SK-N-MC (cell line): Measurements from ENCODE around the gene TNNT3.
"Not testable (repeated sequence)": the region's sequence is repeated elsewhere in the genome, so short reads cannot be mapped to it uniquely, and the experiment has no call there.

Experiments used
- DNase-seq: peaks from one replicate; pipeline ENCODE4 v3.0.0-alpha.2; 2011; ENCODE audit warnings: low read depth, low spot score
- H3K27ac ChIP-seq: fragments of 200-600 bp; sonication (generic); 2 replicates; pipeline ENCODE4 v1.5.1; 2016; ENCODE audit warnings: mixed run types
- H3K36me3 ChIP-seq: fragments of 200-600 bp; sonication (generic); 2 replicates; pipeline ENCODE4 v1.6.1; 2017; ENCODE audit warnings: antibody characterized with exemption, low read length, mixed read lengths; ENCODE audit not compliant: insufficient read depth
- H3K4me3 ChIP-seq: fragments of 200-600 bp; sonication (generic); 2 replicates; pipeline ENCODE4 v1.5.1; 2016
- H3K9ac ChIP-seq: fragments of 200-600 bp; sonication (generic); 2 replicates; pipeline ENCODE4 v1.8.0; 2017; ENCODE audit warnings: mixed run types, mixed read lengths; ENCODE audit not compliant: insufficient read length
- H3K9me3 ChIP-seq: fragments of 200-600 bp; sonication (generic); 2 replicates; pipeline ENCODE4 v1.6.1; 2017; ENCODE audit warnings: low read depth, mild to moderate bottlenecking, antibody characterized with exemption, low read length, moderate library complexity, mixed read lengths
- EZH2 ChIP-seq: fragments of 200-600 bp; sonication (generic); IDR thresholded peaks from one replicate; pipeline ENCODE4 v1.6.1; 2017; ENCODE audit warnings: antibody characterized with exemption
- FOXP2 ChIP-seq: optimal IDR thresholded peaks from 2 replicates; pipeline ENCODE3; 2011; ENCODE audit warnings: mild to moderate bottlenecking, moderate library complexity; ENCODE audit not compliant: insufficient read depth; ENCODE audit errors: extremely low read length, control extremely low read depth
- POLR2AphosphoS5 ChIP-seq: IDR thresholded peaks from 2 replicates; pipeline ENCODE4 v1.6.1; 2012; ENCODE audit warnings: mild to moderate bottlenecking, low read depth, low read length, borderline replicate concordance

The TNNT3 gene

GRCh38 chr11:1919391-1920127, at the start of gene TNNT3:
TSS of gene TNNT3 (plus strand) at chr11:1919703. CDS start at chr11:1922875, 3,172 bp downstream.
- Histone ChIP-seq H3K4me3 (no peak within 1 kb of the TSS), H3K9ac (no peak within 1 kb of the TSS), H3K27ac (no peak within 1 kb of the TSS), H3K9me3 (no peaks in the 10 kb centered on the region), H3K36me3 (no peaks in the 10 kb centered on the region)
- no peak for DNase-seq
- TF ChIP-seq POLR2AphosphoS5 (no peak), EZH2 (no peak), FOXP2 (no peak)

DNA sequence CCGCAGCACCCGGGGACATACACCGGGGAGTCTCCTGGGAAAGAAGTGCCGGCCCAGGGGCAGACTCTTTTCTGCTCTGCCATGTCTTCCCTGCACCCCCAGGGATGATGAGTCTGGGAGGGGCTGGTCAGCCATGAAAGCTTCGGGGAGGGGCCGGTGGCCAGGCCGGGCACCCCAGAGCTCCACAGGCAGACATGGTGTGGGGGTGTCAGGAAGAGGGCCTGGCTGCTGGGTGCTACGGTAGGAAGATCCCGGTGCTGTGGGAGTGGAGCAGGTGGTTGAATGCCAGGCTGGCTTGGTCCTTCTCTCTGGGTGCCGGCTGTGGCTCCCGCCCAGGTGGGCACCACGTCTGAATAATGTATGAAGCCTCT, 49.2 kb upstream of the TNNT3 start:
- H3K9ac ChIP-seq: no peak overlapping the region
- no peak for TF ChIP-seq EZH2
- TF ChIP-seq POLR2AphosphoS5: no peak
- TF ChIP-seq FOXP2: no peak
- no peak overlapping the region for H3K4me3 ChIP-seq
- no peaks in the 10 kb centered on the region for H3K9me3 ChIP-seq
- H3K36me3 ChIP-seq: no peaks in the 10 kb centered on the region
- no peak overlapping the region for H3K27ac ChIP-seq
- DNase-seq: no peak

DNA sequence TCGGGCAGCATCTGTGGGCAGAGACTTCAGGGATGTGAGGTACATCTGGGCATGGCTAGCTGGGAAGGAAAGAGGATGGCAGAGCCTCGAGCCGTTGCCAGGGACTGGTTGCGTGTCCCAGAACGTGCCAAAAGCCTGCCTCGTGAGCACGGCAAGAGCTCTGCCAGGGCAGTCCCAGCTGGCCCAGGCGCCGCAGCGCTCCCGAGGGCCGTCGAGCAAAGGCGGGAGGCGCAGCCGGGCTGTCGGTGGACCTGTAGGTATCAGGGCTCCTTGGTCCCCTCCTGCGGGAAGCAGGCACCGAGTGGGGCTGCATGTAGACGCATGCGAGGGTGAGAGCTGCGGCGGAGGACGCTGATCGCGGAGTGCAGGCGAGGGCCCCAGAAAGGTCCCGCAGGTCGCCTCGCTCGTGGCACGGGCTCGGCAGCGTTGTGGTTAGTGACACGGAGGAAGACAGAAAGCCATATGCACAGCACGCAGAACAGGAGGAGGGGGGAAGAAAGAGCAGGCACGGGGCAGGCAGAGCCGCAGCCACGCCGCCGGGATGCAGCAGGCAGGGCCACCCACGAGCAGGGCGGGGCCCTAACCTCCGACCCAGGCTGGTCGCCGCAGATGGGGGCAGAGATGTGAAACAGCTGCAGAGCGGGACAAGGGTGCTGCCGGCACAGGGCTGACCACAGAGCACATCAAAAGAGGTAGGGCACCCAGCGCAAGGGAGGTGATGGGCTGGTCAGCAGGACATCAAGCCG, 48.6 kb upstream of the TNNT3 start:
- Histone ChIP-seq H3K36me3 (no peaks in the 10 kb centered on the region), H3K9ac (no peak overlapping the region), H3K27ac (no peak overlapping the region), H3K9me3 (no peaks in the 10 kb centered on the region), H3K4me3 (no peak overlapping the region)
- no peak for DNase-seq
- TF ChIP-seq FOXP2 (no peak), POLR2AphosphoS5 (no peak), EZH2 (no peak)

DNA sequence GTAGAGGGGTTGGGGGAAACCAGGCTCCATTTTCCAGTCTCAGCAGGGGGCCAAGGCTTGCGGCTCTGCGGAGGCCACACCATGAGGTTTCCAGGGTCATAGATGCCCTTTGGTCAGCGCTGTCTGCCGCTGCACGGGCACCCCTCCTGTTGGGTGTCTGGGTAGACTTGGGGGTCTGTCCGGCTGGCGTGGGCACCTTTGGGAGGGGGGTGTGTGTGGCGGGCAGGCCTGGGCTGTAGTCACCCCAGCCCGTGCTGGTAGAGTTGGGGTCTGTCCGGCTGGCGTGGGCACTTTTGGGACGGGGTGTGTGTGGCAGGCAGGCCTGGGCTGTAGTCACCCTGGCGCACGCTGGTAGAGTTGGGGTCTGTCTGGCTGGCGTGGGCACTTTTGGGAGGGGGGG, 48.0 kb upstream of the TNNT3 start:
- H3K27ac ChIP-seq: no peak overlapping the region
- no peak overlapping the region for H3K9ac ChIP-seq
- TF ChIP-seq POLR2AphosphoS5: no peak
- H3K36me3 ChIP-seq: no peaks in the 10 kb centered on the region
- no peak for DNase-seq
- no peak overlapping the region for H3K4me3 ChIP-seq
- no peaks in the 10 kb centered on the region for H3K9me3 ChIP-seq

DNA sequence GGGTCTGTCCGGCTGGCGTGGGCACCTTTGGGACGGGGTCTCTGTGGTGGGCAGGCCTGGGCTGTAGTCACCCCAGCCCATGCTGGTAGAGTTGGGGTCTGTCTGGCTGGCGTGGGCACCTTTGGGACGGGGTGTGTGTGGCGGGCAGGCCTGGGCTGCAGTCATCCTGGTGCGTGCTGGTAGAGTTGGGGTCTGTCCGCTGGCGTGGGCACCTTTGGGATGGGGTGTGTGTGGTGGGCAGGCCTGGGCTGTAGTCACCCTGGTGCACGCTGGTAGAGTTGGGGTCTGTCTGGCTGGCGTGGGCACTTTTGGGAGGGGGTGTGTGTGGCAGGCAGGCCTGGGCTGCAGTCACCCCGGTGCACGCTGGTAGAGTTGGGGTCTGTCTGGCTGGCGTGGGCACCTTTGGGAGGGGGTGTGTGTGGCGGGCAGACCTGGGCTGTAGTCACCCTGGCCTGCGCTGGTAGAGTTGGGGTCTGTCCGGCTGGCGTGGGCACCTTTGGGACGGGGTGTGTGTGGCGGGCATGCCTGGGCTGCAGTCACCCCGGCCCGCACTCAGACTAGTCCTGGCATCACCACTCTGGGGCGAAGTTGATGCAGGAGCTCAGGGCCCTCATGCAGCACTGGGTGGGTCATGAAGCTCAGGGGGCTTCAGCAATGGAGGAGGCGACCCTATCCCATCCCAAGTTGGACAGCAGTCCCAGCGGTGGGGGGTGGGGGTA, 47.1 kb upstream of the TNNT3 start:
- H3K9ac ChIP-seq: no peak overlapping the region
- no peak overlapping the region for H3K27ac ChIP-seq
- no peak overlapping the region for H3K4me3 ChIP-seq
- no peaks in the 10 kb centered on the region for H3K9me3 ChIP-seq
- no peak for TF ChIP-seq POLR2AphosphoS5
- no peak for TF ChIP-seq FOXP2
- TF ChIP-seq EZH2: no peak
- no peaks in the 10 kb centered on the region for H3K36me3 ChIP-seq
- DNase-seq: no peak

GRCh38 chr11:1873048-1873812, 46.3 kb upstream of the TNNT3 start:
- H3K27ac ChIP-seq: no peak overlapping the region
- no peak overlapping the region for H3K9ac ChIP-seq
- TF ChIP-seq EZH2 (no peak), POLR2AphosphoS5 (no peak), FOXP2 (no peak)
- no peak overlapping the region for H3K4me3 ChIP-seq
- H3K36me3 ChIP-seq: no peaks in the 10 kb centered on the region
- H3K9me3 ChIP-seq: no peaks in the 10 kb centered on the region
- DNase-seq: no peak

DNA sequence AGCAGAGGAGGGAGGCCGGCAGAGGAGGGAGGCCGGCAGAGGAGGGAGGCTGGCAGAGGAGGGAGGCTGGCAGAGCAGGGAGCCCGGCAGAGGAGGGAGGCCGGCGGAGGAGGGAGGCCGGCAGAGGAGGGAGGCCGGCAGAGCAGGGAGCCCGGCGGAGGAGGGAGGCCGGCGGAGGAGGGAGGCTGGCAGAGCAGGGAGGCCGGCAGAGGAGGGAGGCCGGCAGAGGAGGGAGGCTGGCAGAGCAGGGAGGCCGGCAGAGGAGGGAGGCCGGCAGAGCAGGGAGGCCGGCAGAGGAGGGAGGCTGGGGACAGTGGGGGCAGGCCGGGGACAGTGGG, 45.7 kb upstream of the TNNT3 start:
- not testable (repeated sequence) for H3K4me3 ChIP-seq, DNase-seq, H3K9me3 ChIP-seq

DNA sequence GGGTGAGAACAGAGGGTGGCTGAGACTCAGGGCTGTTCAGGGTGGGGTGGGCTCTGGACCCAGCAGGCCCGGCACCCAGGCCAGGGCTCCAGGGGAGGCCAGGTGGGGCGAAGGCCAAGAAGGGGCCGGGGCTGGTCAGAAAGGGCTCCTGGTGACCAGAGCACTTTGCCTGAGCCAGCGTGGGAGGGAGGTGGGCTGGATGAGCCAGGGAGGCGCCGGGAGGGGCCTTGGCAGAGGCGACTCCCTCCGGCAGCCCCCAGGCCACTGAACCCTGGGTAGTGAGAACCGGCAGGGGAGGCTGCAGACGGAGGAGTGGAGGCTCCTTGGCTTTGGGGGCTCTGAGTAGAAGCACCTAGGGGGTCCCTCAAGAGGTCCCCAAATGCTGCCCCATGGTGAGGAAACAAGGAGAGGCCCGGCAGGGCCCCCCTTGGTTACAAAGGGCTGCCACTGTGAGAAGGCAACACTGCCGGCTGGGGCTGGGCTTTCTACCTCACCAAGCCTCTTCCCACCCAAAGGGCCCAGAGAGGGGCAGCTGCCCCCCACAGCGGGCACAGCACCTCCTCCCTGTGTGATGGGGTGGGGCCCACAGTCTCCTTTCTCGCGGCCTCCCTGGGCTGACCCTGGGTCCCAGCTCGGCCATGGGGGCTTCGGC, 44.9 kb upstream of the TNNT3 start:
- H3K9me3 ChIP-seq, H3K36me3 ChIP-seq, H3K9ac ChIP-seq, H3K27ac ChIP-seq, DNase-seq, H3K4me3 ChIP-seq: not testable (repeated sequence)

More for the DNA sequence above, 45.7 kb upstream of the TNNT3 start:
- H3K9ac ChIP-seq, H3K36me3 ChIP-seq, H3K27ac ChIP-seq: not testable (repeated sequence)
